ENCODE measurements around the gene APC.

DNA sequence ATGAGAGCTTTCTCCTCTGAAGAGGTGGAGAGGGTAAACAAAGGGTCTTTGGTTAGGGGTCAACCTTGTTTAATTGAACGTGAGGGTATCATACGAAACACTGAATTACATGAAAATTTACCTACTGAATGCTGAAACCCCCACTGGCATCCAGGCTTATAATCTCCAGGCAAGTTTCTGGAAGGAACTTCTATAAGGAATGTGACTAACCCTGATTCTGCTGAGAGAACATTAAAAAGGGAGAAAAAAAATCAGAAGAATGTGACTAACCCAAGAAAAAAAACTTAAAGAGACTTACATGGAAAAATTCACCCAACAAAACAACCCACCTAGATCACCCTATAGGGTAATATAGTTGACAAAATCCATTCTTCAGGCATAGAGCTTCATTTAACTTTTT lies 55.5 kb downstream of the APC start:
- TF ChIP-seq, protein P1, sequence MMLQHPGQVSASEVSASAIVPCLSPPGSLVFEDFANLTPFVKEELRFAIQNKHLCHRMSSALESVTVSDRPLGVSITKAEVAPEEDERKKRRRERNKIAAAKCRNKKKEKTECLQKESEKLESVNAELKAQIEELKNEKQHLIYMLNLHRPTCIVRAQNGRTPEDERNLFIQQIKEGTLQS (IDR thresholded peaks at IDR 0.05; ENCODE audit: insufficient read depth, low read depth, low read length): no peak
- TF ChIP-seq, protein P2, sequence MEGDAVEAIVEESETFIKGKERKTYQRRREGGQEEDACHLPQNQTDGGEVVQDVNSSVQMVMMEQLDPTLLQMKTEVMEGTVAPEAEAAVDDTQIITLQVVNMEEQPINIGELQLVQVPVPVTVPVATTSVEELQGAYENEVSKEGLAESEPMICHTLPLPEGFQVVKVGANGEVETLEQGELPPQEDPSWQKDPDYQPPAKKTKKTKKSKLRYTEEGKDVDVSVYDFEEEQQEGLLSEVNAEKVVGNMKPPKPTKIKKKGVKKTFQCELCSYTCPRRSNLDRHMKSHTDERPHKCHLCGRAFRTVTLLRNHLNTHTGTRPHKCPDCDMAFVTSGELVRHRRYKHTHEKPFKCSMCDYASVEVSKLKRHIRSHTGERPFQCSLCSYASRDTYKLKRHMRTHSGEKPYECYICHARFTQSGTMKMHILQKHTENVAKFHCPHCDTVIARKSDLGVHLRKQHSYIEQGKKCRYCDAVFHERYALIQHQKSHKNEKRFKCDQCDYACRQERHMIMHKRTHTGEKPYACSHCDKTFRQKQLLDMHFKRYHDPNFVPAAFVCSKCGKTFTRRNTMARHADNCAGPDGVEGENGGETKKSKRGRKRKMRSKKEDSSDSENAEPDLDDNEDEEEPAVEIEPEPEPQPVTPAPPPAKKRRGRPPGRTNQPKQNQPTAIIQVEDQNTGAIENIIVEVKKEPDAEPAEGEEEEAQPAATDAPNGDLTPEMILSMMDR (IDR thresholded peaks at IDR 0.05; ENCODE audit: control extremely low read depth in 1 of 3, insufficient read depth in 1 of 3, low read depth in 1 of 3, low read length in 3 of 3): no peak
- TF ChIP-seq POLR2AphosphoS5 (IDR thresholded peaks at IDR 0.05; ENCODE audit: low read depth, low read length) (no peak), JUND (IDR thresholded peaks at IDR 0.05; ENCODE audit: low read length) (no peak)
